Left lung (tissue), 10 donors: ENCODE results near the gene OPRM1. TPM values are rescaled to one million over a fixed set of nuclear protein-coding genes. Genes with fewer than 3 reads are reported as not detected.

ENCODE experiments used
- ATAC-seq: fragments of 200-7000 bp; cut with Tn5 transposase; one replicate; pipeline ENCODE4 v1.9.1; 2020; ENCODE audit warnings: moderate library complexity
- DNase-seq, 4 donors: peaks; one replicate each; pipeline ENCODE4 v3.0.0-alpha.2; 2013 to 2020
- H3K27ac ChIP-seq, 2 donors: fragments of 200-600 bp; sonication (generic) in 1 of 2; one replicate each; pipeline versions ENCODE4 v1.5.0 to v1.8.0; 2020 to 2021
- H3K27me3 ChIP-seq, 2 donors: fragments of 200-600 bp; sonication (generic) in 1 of 2; one replicate each; pipeline versions ENCODE4 v1.5.0 to v1.8.0; 2020 to 2021
- H3K36me3 ChIP-seq, 2 donors: fragments of 200-600 bp; sonication (generic) in 1 of 2; one replicate each; pipeline versions ENCODE4 v1.5.0 to v1.8.0; 2020 to 2021
- H3K4me1 ChIP-seq, 2 donors: fragments of 200-600 bp; one replicate each; pipeline ENCODE4 v1.8.0; 2021
- H3K4me3 ChIP-seq, 2 donors: fragments of 200-600 bp; sonication (generic) in 1 of 2; one replicate each; pipeline versions ENCODE4 v1.5.0 to v1.8.0; 2020 to 2021; ENCODE audit warnings: mild to moderate bottlenecking in 1 of 2
- H3K9me3 ChIP-seq, 2 donors: fragments of 200-600 bp; sonication (generic) in 1 of 2; one replicate each; pipeline versions ENCODE4 v1.5.0 to v1.8.0; 2020 to 2021
- CTCF ChIP-seq, 2 donors: fragments of 200-600 bp; sonication (generic) in 1 of 2; IDR thresholded peaks; one replicate each; pipeline versions ENCODE4 v1.5.0 to v1.8.0; 2021; ENCODE audit warnings: antibody characterized with exemption in 2 of 2
- intact Hi-C, 2 donors: fragments of 100-400 bp; cut with DNase I; formaldehyde crosslinking; loops; one replicate each; pipeline versions ENCODE4 v1.11.2 to v1.14.2; 2022
- polyA plus RNA-seq, 6 donors: library from polyadenylated mRNA; unstranded; fragments of 120-200 nt; gene quantifications; one replicate each; pipeline ENCODE4 v1.2.1, GENCODE V29; 2013; ENCODE audit not compliant: insufficient read length in 6 of 6
- total RNA-seq, 2 donors: library from RNA; stranded (reverse); fragmentation: NEBNext Ultra II Directional; extraction: Animal tissue kit (Norgen Biotek cat#: 25700); gene quantifications; one replicate each; pipeline ENCODE4 v1.2.1, GENCODE V29; 2021
- donor health status: DM: no; HTN: yes; CAD: no.
- donor health status: DM: no; HTN: no; CAD: no.

OPRM1 gene
- total and polyA plus RNA-seq, 8 donors = not detected

GRCh38 chr6:154156135-154156896 lies 117.3 kb downstream of the OPRM1 start:
- peak; percentile 61 to 67 for TF ChIP-seq CTCF (IDR thresholded peaks at IDR 0.05)
- Histone ChIP-seq H3K27ac (peak overlapping the region in 1 of 2 donors; percentile 63), H3K4me3 (no peak overlapping the region), H3K4me1 (peaks cover 8 to 34% of the 10 kb centered on the region in 2 donors), H3K27me3 (no peaks in the 10 kb centered on the region), H3K9me3 (no peaks in the 10 kb centered on the region), H3K36me3 (no peaks in the 10 kb centered on the region)
- intact Hi-C loops = loop anchor here in 1 of 2 donors (5.0 kb wide), 1 partner anchor 121 kb away; no protein-coding TSS in a partner anchor
- ATAC-seq = peak; percentile 96
- DNase-seq = peak in 2 of 4 donors; percentile 59 to 78

GRCh38 chr6:154157082-154157481 lies 118.0 kb downstream of the OPRM1 start:
- Histone ChIP-seq H3K36me3 (no peaks in the 10 kb centered on the region), H3K9me3 (no peaks in the 10 kb centered on the region), H3K27me3 (no peaks in the 10 kb centered on the region), H3K27ac (peak overlapping the region in 1 of 2 donors; percentile 63), H3K4me1 (peaks cover 8 to 41% of the 10 kb centered on the region in 2 donors), H3K4me3 (no peak overlapping the region)
- intact Hi-C loops = loop anchor here in 1 of 2 donors (5.0 kb wide), 1 partner anchor 120 kb away; no protein-coding TSS in a partner anchor
- TF ChIP-seq CTCF (IDR thresholded peaks at IDR 0.05) = no peak
- ATAC-seq (no peak), DNase-seq (no peak)

- H3K27ac ChIP-seq = peak overlapping the region in 1 of 2 donors; percentile 63
- ATAC-seq (no peak), DNase-seq (no peak)
- H3K27me3 ChIP-seq = no peaks in the 10 kb centered on the region
- intact Hi-C loops = loop anchor here in 1 of 2 donors (5.0 kb wide), 1 partner anchor 120 kb away; no protein-coding TSS in a partner anchor
- H3K9me3 ChIP-seq = no peaks in the 10 kb centered on the region
- no peaks in the 10 kb centered on the region for H3K36me3 ChIP-seq
- peaks cover 8 to 43% of the 10 kb centered on the region in 2 donors for H3K4me1 ChIP-seq
- no peak overlapping the region for H3K4me3 ChIP-seq
- no peak for TF ChIP-seq CTCF (IDR thresholded peaks at IDR 0.05)
Observed at GRCh38 chr6:154157706-154158105, 118.7 kb downstream of the OPRM1 start.

DNA sequence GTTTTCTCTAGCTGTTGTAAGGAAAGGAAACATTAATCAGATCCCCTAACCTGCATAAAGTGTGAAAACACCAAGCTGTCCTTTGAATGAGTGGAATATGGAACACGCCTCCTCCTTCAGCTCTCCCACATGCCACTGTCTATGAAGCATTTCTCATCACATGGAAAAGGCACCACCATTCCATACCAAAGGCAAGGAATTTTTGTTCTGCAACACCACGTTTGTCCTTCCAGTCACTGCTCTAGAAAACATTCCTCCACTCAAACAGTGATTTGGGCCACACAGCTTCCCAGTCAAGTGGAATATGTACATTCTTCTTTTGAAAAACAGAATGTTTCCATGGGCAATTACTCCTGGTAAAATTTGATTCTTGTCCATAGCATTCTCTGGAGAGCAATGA lies 120.1 kb downstream of the OPRM1 start:
- TF ChIP-seq CTCF (IDR thresholded peaks at IDR 0.05) = no peak
- no peak overlapping the region for H3K27ac ChIP-seq
- ATAC-seq (no peak), DNase-seq (no peak)
- peaks cover 9 to 53% of the 10 kb centered on the region in 2 donors for H3K4me1 ChIP-seq
- no peak overlapping the region for H3K4me3 ChIP-seq
- H3K27me3 ChIP-seq = no peaks in the 10 kb centered on the region
- intact Hi-C loops = loop anchor here in 1 of 2 donors (5.0 kb wide), 1 partner anchor 118 kb away; no protein-coding TSS in a partner anchor
- no peaks in the 10 kb centered on the region for H3K36me3 ChIP-seq
- no peaks in the 10 kb centered on the region for H3K9me3 ChIP-seq

- Histone ChIP-seq H3K4me3 (no peak overlapping the region), H3K27ac (no peak overlapping the region), H3K27me3 (no peaks in the 10 kb centered on the region), H3K36me3 (no peaks in the 10 kb centered on the region), H3K9me3 (no peaks in the 10 kb centered on the region), H3K4me1 (peaks cover 16 to 61% of the 10 kb centered on the region in 2 donors)
- ATAC-seq = no peak
- no peak for TF ChIP-seq CTCF (IDR thresholded peaks at IDR 0.05)
- peak in 1 of 4 donors; percentile 24 for DNase-seq
- intact Hi-C loops = no loop called here
Observed at GRCh38 chr6:154161689-154162088, 122.6 kb downstream of the OPRM1 start.
